Mucosa of descending colon (tissue), 3 donors: ENCODE data around the gene RDX. TPM values are rescaled to one million over a fixed set of nuclear protein-coding genes. Genes with fewer than 3 reads are reported as not detected.

Experiments
- ATAC-seq: fragments of 200-7000 bp; cut with Tn5 transposase; one replicate; pipeline ENCODE4 v1.9.1; 2020; ENCODE audit warnings: mild to moderate bottlenecking, moderate library complexity
- DNase-seq, 3 donors: peaks; one replicate each; pipeline ENCODE4 v3.0.0-alpha.2; 2020
- H3K36me3 ChIP-seq: fragments of 200-600 bp; one replicate; pipeline ENCODE4 v1.8.0; 2021; ENCODE audit warnings: low read depth, mild to moderate bottlenecking
- H3K4me1 ChIP-seq: fragments of 200-600 bp; one replicate; pipeline ENCODE4 v1.8.0; 2021; ENCODE audit warnings: low read depth, mild to moderate bottlenecking
- H3K4me3 ChIP-seq: fragments of 200-600 bp; one replicate; pipeline ENCODE4 v1.8.0; 2021; ENCODE audit warnings: mild to moderate bottlenecking
- H3K9me3 ChIP-seq: fragments of 200-600 bp; one replicate; pipeline ENCODE4 v1.8.0; 2021; ENCODE audit warnings: mild to moderate bottlenecking
- CTCF ChIP-seq: fragments of 200-600 bp; IDR thresholded peaks from one replicate; pipeline ENCODE4 v1.8.0; 2022; ENCODE audit warnings: antibody characterized with exemption, mild to moderate bottlenecking
- intact Hi-C, 2 donors: fragments of 100-400 bp; cut with DNase I in 1 of 2; cut with micrococcal nuclease in 1 of 2; formaldehyde crosslinking; loops; one replicate each; pipeline versions ENCODE4 v1.11.0 to v1.11.1; 2022; cut with DNase I, micrococcal nuclease
- total RNA-seq, 3 donors: library from RNA; stranded (reverse); fragmentation: NEBNext Ultra II Directional in 2 of 3; extraction: Animal tissue kit (Norgen Biotek cat#: 25700) in 2 of 3; gene quantifications; one replicate each; pipeline versions ENCODE4 v1.2.1 to v1.2.4, GENCODE V29; 2021 to 2023
- donor health status: DM: no; HTN: no; CAD: no; lungs with moderate emphysema.
- donor health status: DM: no; HTN: no; CAD: no.
- donor health status: DM: no; HTN: yes; CAD: no.

Gene RDX
- total RNA-seq, 3 donors from 2014 or later = 26.7 to 83.7 (median 26.8) TPM

GRCh38 chr11:110134110-110134509 is 162.3 kb downstream of the RDX start:
- H3K36me3 ChIP-seq = no peaks in the 10 kb centered on the region
- no peaks in the 10 kb centered on the region for H3K9me3 ChIP-seq
- H3K4me1 ChIP-seq = no peaks in the 10 kb centered on the region
- ATAC-seq (no peak), DNase-seq (no peak)
- TF ChIP-seq CTCF = no peak
- no peak overlapping the region for H3K4me3 ChIP-seq
- intact Hi-C loops = no loop called here

- no peak overlapping the region for H3K4me3 ChIP-seq
- DNase-seq (no peak), ATAC-seq (no peak)
- no peaks in the 10 kb centered on the region for H3K4me1 ChIP-seq
- intact Hi-C loops = no loop called here
- TF ChIP-seq CTCF = no peak
- H3K9me3 ChIP-seq = no peaks in the 10 kb centered on the region
- no peaks in the 10 kb centered on the region for H3K36me3 ChIP-seq
These were observed 163.3 kb downstream of the RDX start for GRCh38 chr11:110133160-110133559.

GRCh38 chr11:110131386-110132123 is 164.9 kb downstream of the RDX start:
- DNase-seq (no peak), ATAC-seq (no peak)
- Histone ChIP-seq H3K9me3 (no peaks in the 10 kb centered on the region), H3K36me3 (no peaks in the 10 kb centered on the region), H3K4me1 (no peaks in the 10 kb centered on the region), H3K4me3 (no peak overlapping the region)
- no peak for TF ChIP-seq CTCF
- intact Hi-C loops = no loop called here

GRCh38 chr11:110130642-110131238 is 165.7 kb downstream of the RDX start:
- Histone ChIP-seq H3K9me3 (no peaks in the 10 kb centered on the region), H3K4me3 (no peak overlapping the region), H3K36me3 (no peaks in the 10 kb centered on the region), H3K4me1 (no peaks in the 10 kb centered on the region)
- ATAC-seq = peak; percentile 96
- intact Hi-C loops = no loop called here
- TF ChIP-seq CTCF = no peak
- DNase-seq = peak in 1 of 3 donors; percentile 28

- DNase-seq = no peak
- no peak for TF ChIP-seq CTCF
- Histone ChIP-seq H3K36me3 (no peaks in the 10 kb centered on the region), H3K4me3 (no peak overlapping the region), H3K9me3 (no peaks in the 10 kb centered on the region), H3K4me1 (no peaks in the 10 kb centered on the region)
- ATAC-seq = no peak
- intact Hi-C loops = no loop called here
These were observed 168.3 kb downstream of the RDX start for GRCh38 chr11:110128161-110128560.
